GM12878 (cell line): Measurements from ENCODE around the gene CPEB3. TPM values are rescaled to one million over a fixed set of nuclear protein-coding genes. Genes with fewer than 3 reads are reported as not detected.

Experiments used
- ATAC-seq: fragments of 200-7000 bp; cut with Tn5 transposase; 3 replicates; pipeline ENCODE4 v1.9.1; 2020; ENCODE audit warnings: mild to moderate bottlenecking, moderate library complexity
- BruUV-seq: library from RNA; stranded (reverse); fragments of 400-500 nt; replicated peaks from 2 replicates; lab custom pipeline; 2021; lab: Mats Ljungman, UMichigan
- CTCF ChIA-PET: fragments of 300-600 bp; sonication (Branson Sonifier 250); formaldehyde crosslinking; extraction: SDS; loops from one replicate; lab custom pipeline; 2021; ENCODE audit warnings: inconsistent platforms; lab: Yijun Ruan, JAX
- POLR2A ChIA-PET: fragments of 350-600 bp; formaldehyde crosslinking; extraction: SDS; loops from one replicate; lab custom pipeline; 2021; ENCODE audit warnings: inconsistent platforms; lab: Charles Lee
- RAD21 ChIA-PET: fragments of 300-600 bp; sonication (Branson Sonifier 250); formaldehyde crosslinking; loops from one replicate; lab custom pipeline; 2023; ENCODE audit warnings: antibody characterized with exemption; ENCODE audit not compliant: unreplicated experiment; lab: Charles Lee
- SMC1A ChIA-PET: fragments of 300-600 bp; sonication (Branson Sonifier 250); formaldehyde crosslinking; loops from one replicate; lab custom pipeline; 2023; ENCODE audit not compliant: unreplicated experiment, uncharacterized antibody; lab: Charles Lee
- DNase-seq: peaks from one replicate; pipeline ENCODE4 v3.0.0-alpha.2; 2011; ENCODE audit warnings: low read depth, low spot score
- FAIRE-seq: peaks from 3 replicates; lab custom pipeline; 2011; peaks lifted over from hg19 to GRCh38; lab: Jason Lieb, UNC
- H2AFZ ChIP-seq: 2 replicates; pipeline ENCODE4 v1.6.0; 2011; ENCODE audit warnings: low read depth, low read length, control low read depth; ENCODE audit not compliant: control insufficient read depth
- H3K27ac ChIP-seq: 2 replicates; pipeline ENCODE4 v1.5.1; 2011; ENCODE audit warnings: control low read depth; ENCODE audit not compliant: control insufficient read depth, insufficient read depth
- H3K27me3 ChIP-seq, 2 experiments: replicated peaks in 1 of 2; 2 replicates each; pipeline versions ENCODE4 v1.6.0 to v1.6.1; 2011; ENCODE audit warnings: low read length in 1 of 2; ENCODE audit not compliant: control insufficient read depth in 2 of 2, insufficient read depth in 2 of 2
- H3K36me3 ChIP-seq, 2 experiments: 2 replicates each; pipeline ENCODE4 v1.5.1; 2011; ENCODE audit warnings: low read length in 1 of 2; ENCODE audit not compliant: control insufficient read depth in 2 of 2, insufficient read depth in 2 of 2
- H3K4me1 ChIP-seq: 2 replicates; pipeline ENCODE4 v1.6.1; 2011; ENCODE audit warnings: mild to moderate bottlenecking, low read length, moderate library complexity, mixed read lengths; ENCODE audit not compliant: control insufficient read depth, insufficient read depth
- H3K4me2 ChIP-seq: 2 replicates; pipeline ENCODE4 v1.6.0; 2011; ENCODE audit warnings: control low read depth; ENCODE audit not compliant: control insufficient read depth, insufficient read depth
- H3K4me3 ChIP-seq: fragments of 200-600 bp; sonication (generic); 2 replicates; pipeline ENCODE4 v1.5.1; 2016
- H3K79me2 ChIP-seq: 2 replicates; pipeline ENCODE4 v1.6.0; 2011; ENCODE audit warnings: low read length; ENCODE audit not compliant: control insufficient read depth, insufficient read depth
- H3K9ac ChIP-seq: 2 replicates; pipeline ENCODE4 v1.8.0; 2011; ENCODE audit warnings: low read length, control low read depth, mixed read lengths; ENCODE audit not compliant: control insufficient read depth, insufficient read depth
- H3K9me3 ChIP-seq: replicated peaks from 3 replicates; pipeline ENCODE4 v1.5.1; 2011; ENCODE audit warnings: mild to moderate bottlenecking, low read length; ENCODE audit not compliant: control insufficient read depth, insufficient read depth
- H4K20me1 ChIP-seq: 2 replicates; pipeline ENCODE4 v1.6.0; 2011; ENCODE audit not compliant: control insufficient read depth, insufficient read depth
- ATF7 ChIP-seq: fragments of 450-650 bp; IDR thresholded peaks from 2 replicates; pipeline ENCODE4 v1.6.1; 2016; ENCODE audit warnings: low read depth, mild to moderate bottlenecking
- CHD1 ChIP-seq: IDR thresholded peaks from 2 replicates; pipeline ENCODE4 v1.6.1; 2012; ENCODE audit warnings: low read depth, low read length, improper control_type of control experiment
- EP300 ChIP-seq, 2 experiments: fragments of 150-350 bp in 1 of 2; IDR thresholded peaks; 2 replicates each; pipeline ENCODE4 v1.6.1; 2011 to 2012; ENCODE audit warnings: low read depth in 2 of 2, low read length in 2 of 2, borderline replicate concordance in 1 of 2, improper control_type of control experiment in 1 of 2, inconsistent platforms in 1 of 2; ENCODE audit not compliant: control insufficient read depth in 1 of 2
- ESRRA ChIP-seq: IDR thresholded peaks from 2 replicates; pipeline ENCODE4 v1.6.1; 2012; ENCODE audit warnings: mild to moderate bottlenecking, low read length, improper control_type of control experiment
- HCFC1 ChIP-seq: fragments of 150-350 bp; IDR thresholded peaks from 2 replicates; pipeline ENCODE4 v1.6.1; 2014; ENCODE audit warnings: low read length
- IRF4 ChIP-seq: IDR thresholded peaks from 2 replicates; pipeline ENCODE4 v1.6.1; 2011; ENCODE audit warnings: low read depth, low read length
- MTA3 ChIP-seq: IDR thresholded peaks from 2 replicates; pipeline ENCODE4 v1.6.1; 2012; ENCODE audit warnings: low read length, inconsistent platforms, borderline replicate concordance
- POU2F2 ChIP-seq: IDR thresholded peaks from 3 replicates; pipeline ENCODE4 v1.6.1; 2011; ENCODE audit warnings: low read depth, mild to moderate bottlenecking, low read length, borderline replicate concordance
- RAD51 ChIP-seq: fragments of 450-650 bp; IDR thresholded peaks from 2 replicates; pipeline ENCODE4 v1.6.1; 2016; ENCODE audit warnings: moderate library complexity, mild to moderate bottlenecking, inconsistent platforms
- SMARCA5 ChIP-seq: fragments of 450-650 bp; IDR thresholded peaks from 2 replicates; pipeline ENCODE4 v1.6.1; 2017; ENCODE audit warnings: mild to moderate bottlenecking
- SREBF2 ChIP-seq: IDR thresholded peaks from 2 replicates; pipeline ENCODE4 v1.6.1; 2012; ENCODE audit warnings: mild to moderate bottlenecking, low read length
- SRF ChIP-seq, 2 experiments: IDR thresholded peaks; 2 replicates each; pipeline ENCODE4 v1.6.1; 2011; ENCODE audit warnings: low read depth in 2 of 2, low read length in 2 of 2, mild to moderate bottlenecking in 1 of 2, moderate library complexity in 1 of 2
- TARDBP ChIP-seq: IDR thresholded peaks from 2 replicates; pipeline ENCODE4 v1.6.1; 2016; ENCODE audit warnings: borderline replicate concordance
- ZNF207 ChIP-seq: fragments of 450-650 bp; IDR thresholded peaks from 2 replicates; pipeline ENCODE4 v1.6.1; 2014; ENCODE audit warnings: antibody characterized with exemption, mild to moderate bottlenecking, borderline replicate concordance
- ZNF384 ChIP-seq: IDR thresholded peaks from 2 replicates; pipeline ENCODE4 v1.6.1; 2012; ENCODE audit warnings: low read depth, mild to moderate bottlenecking, low read length, improper control_type of control experiment, borderline replicate concordance
- WGBS: methylation state at CpG from one replicate; pipeline ENCODE4 v1.1.6; 2016; ENCODE audit warnings: low lambda C conversion rate; ENCODE audit not compliant: insufficient replicate concordance, insufficient coverage; ENCODE audit errors: missing lambda C conversion rate; 5-methylcytosine and 5-hydroxymethylcytosine counted together
- in situ Hi-C: fragments of 300-500 bp; cut with MboI; formaldehyde crosslinking; loops from 9 replicates; pipeline ENCODE4 v1.14.3; 2018; ENCODE audit warnings: mixed read lengths
- intact Hi-C: fragments of 100-400 bp; cut with micrococcal nuclease; formaldehyde crosslinking; loops from one replicate; pipeline ENCODE4 v1.14.2; 2022; ENCODE audit not compliant: unreplicated experiment
- polyA plus RNA-seq, 11 experiments: library from polyadenylated mRNA; depleted of rRNA in 4 of 11; unstranded in 6 of 11; stranded (reverse) in 5 of 11; fragments of >200 nt; fragmentation: Nextera tagmentation in 4 of 11; fragmentation: Illumina TruSeq in 1 of 11; extraction: Ambion mirVana in 4 of 11; extraction: Trizol in 1 of 11; gene quantifications; 1 replicate in 1 of 11; 2 replicates in 10 of 11; pipeline versions ENCODE4 v1.2.1 to v1.2.3, GENCODE V29; 2011 to 2016; ENCODE audit warnings: inconsistent platforms in 2 of 11, missing spikeins in 2 of 11, low read depth in 1 of 11
- total RNA-seq, 4 experiments: library from RNA; depleted of rRNA in 3 of 4; stranded (reverse); fragments of >200 nt in 3 of 4; fragmentation: Illumina TruSeq in 1 of 4; extraction: Trizol in 1 of 4; gene quantifications; 2 replicates each; pipeline versions ENCODE4 v1.2.1 to v1.2.3, GENCODE V29; 2013 to 2021
- TF ChIP-seq, protein P1 (sequence below): fragments of 450-650 bp; formaldehyde crosslinking; IDR thresholded peaks from 2 replicates; pipeline ENCODE4 v1.5.0; 2022; ENCODE audit warnings: mild to moderate bottlenecking, missing genetic modification characterization
- TF ChIP-seq, protein P2 (sequence below): fragments of 450-650 bp; IDR thresholded peaks from 2 replicates; pipeline ENCODE4 v1.6.1; 2017; ENCODE audit warnings: borderline replicate concordance

CPEB3 gene
- total and polyA plus RNA-seq, 10 of the 15 experiments (the other 5 are each of a cell fraction or from before 2014, with no cell fraction given), result 0.50 to 2.3 (median 1.2) TPM

DNA sequence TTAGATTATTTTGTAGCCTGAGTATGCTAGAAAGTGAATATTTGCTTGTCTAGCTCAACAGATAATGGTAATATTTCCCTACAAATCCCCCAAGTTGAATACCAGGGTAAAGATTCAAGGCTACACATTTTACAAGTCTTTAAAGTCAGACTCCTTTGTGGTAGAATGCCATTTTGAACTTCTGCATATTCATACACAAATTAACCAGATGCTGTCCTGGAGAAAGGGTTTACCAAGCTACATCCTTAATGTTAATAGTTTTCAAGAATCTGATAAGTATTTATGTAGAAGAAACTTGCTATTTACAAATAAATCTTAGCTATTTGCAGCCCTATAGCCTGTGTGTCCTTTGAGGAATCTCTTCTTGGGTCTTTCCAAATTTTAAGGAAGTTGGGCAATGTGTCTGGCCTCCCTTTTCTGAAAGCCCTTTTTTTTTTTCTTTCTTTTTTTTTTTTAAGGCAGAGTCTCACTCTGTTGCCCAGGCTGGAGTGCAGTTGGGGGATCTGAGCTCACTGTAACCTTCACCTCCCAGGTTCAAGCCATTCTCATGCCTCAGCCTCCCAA is 82.6 kb downstream of the CPEB3 start:
- ChIA-PET RAD21 (interaction anchor here (0.6 to 1.2 kb wide), 2 partner anchors 107 to 120 kb away, joined by 3 to 6 read pairs; no protein-coding TSS in a partner anchor), CTCF (interaction anchor here (0.6 to 3.9 kb wide), 8 partner anchors 11 to 1242 kb away, joined by 3 to 26 read pairs (median 4); partner anchors contain the start of genes CPEB3 and MARCHF5)
- no peak overlapping the region for H3K4me2 ChIP-seq

DNA sequence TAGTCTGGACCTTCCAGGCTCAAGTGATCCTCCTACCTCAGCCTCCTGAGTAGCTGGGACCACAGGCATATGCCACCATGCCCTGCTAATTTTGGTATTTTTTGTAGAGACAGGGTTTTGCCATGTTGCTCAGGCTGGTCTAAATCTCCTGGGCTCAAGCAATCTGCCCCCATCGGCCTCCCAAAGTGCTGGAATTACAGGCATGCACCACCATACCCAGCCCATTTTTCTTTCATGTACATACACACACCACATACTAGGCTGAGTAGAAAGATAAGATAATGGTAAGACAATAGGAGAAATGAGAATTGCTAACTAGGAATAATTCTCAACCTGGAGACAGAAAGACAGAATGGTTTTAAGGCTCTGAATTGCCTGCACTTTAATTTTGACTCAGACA is 83.8 kb downstream of the CPEB3 start:
- TF ChIP-seq CHD1 (no peak), EP300 (IDR thresholded peaks at IDR 0.05; ENCODE audit: borderline replicate concordance in 1 of 2, control insufficient read depth in 1 of 2, low read depth in 2 of 2, low read length in 2 of 2) (no peak), POU2F2 (no peak), SRF (IDR thresholded peaks at IDR 0.05; ENCODE audit: low read depth in 2 of 2, low read length in 2 of 2) (no peak), HCFC1 (no peak), ZNF207 (no peak), IRF4 (no peak)
- TF ChIP-seq, protein P1, sequence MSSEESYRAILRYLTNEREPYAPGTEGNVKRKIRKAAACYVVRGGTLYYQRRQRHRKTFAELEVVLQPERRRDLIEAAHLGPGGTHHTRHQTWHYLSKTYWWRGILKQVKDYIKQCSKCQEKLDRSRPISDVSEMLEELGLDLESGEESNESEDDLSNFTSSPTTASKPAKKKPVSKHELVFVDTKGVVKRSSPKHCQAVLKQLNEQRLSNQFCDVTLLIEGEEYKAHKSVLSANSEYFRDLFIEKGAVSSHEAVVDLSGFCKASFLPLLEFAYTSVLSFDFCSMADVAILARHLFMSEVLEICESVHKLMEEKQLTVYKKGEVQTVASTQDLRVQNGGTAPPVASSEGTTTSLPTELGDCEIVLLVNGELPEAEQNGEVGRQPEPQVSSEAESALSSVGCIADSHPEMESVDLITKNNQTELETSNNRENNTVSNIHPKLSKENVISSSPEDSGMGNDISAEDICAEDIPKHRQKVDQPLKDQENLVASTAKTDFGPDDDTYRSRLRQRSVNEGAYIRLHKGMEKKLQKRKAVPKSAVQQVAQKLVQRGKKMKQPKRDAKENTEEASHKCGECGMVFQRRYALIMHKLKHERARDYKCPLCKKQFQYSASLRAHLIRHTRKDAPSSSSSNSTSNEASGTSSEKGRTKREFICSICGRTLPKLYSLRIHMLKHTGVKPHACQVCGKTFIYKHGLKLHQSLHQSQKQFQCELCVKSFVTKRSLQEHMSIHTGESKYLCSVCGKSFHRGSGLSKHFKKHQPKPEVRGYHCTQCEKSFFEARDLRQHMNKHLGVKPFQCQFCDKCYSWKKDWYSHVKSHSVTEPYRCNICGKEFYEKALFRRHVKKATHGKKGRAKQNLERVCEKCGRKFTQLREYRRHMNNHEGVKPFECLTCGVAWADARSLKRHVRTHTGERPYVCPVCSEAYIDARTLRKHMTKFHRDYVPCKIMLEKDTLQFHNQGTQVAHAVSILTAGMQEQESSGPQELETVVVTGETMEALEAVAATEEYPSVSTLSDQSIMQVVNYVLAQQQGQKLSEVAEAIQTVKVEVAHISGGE (CRISPR knock-in tag), result no peak
- TF ChIP-seq, protein P2, sequence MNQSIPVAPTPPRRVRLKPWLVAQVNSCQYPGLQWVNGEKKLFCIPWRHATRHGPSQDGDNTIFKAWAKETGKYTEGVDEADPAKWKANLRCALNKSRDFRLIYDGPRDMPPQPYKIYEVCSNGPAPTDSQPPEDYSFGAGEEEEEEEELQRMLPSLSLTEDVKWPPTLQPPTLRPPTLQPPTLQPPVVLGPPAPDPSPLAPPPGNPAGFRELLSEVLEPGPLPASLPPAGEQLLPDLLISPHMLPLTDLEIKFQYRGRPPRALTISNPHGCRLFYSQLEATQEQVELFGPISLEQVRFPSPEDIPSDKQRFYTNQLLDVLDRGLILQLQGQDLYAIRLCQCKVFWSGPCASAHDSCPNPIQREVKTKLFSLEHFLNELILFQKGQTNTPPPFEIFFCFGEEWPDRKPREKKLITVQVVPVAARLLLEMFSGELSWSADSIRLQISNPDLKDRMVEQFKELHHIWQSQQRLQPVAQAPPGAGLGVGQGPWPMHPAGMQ, result no peak
- FAIRE-seq (no peak), ATAC-seq (no peak), DNase-seq (no peak)
- Histone ChIP-seq H3K36me3 (no peaks in the 10 kb centered on the region; a peak in 1 of 4 replicates), H3K9me3 (no peaks in the 10 kb centered on the region), H3K27me3 (no peaks in the 10 kb centered on the region), H3K4me1 (peaks cover 17% of the 10 kb centered on the region), H3K4me2 (no peak overlapping the region), H2AFZ (no peak overlapping the region), H3K79me2 (no peaks in the 10 kb centered on the region), H4K20me1 (no peaks in the 10 kb centered on the region), H3K4me3 (no peak overlapping the region), H3K9ac (no peak overlapping the region), H3K27ac (no peak overlapping the region)
- ChIA-PET SMC1A (no interaction called here), RAD21 (no interaction called here), CTCF (no interaction called here), POLR2A (no interaction called here)
- BruUV-seq, result no TSS peak
- 88% methylated on average over 1 of the region's 1 CpG for WGBS
- intact Hi-C loops (no loop called here), in situ Hi-C loops (no loop called here)

More for the DNA sequence above, 82.6 kb downstream of the CPEB3 start:
- H4K20me1 ChIP-seq, result no peaks in the 10 kb centered on the region
- no peak overlapping the region for H3K9ac ChIP-seq
- TF ChIP-seq RAD51 (no peak), ATF7 (no peak), SREBF2 (no peak), MTA3 (no peak), TARDBP (no peak), SMARCA5 (no peak), ZNF384 (no peak), ESRRA (no peak)
- no peaks in the 10 kb centered on the region for H3K9me3 ChIP-seq
- H3K27ac ChIP-seq, result no peak overlapping the region
- FAIRE-seq (no peak), ATAC-seq (no peak), DNase-seq (no peak)
- in situ Hi-C loops (no loop called here), intact Hi-C loops (no loop called here)
- no peaks in the 10 kb centered on the region; a peak in 1 of 4 replicates for H3K36me3 ChIP-seq
- H3K79me2 ChIP-seq, result no peaks in the 10 kb centered on the region
- H3K4me1 ChIP-seq, result peaks cover 19% of the 10 kb centered on the region
- POLR2A ChIA-PET, result interaction anchor here (0.5 to 0.7 kb wide), 3 partner anchors 14 to 127 kb away, joined by 3 read pairs; no protein-coding TSS in a partner anchor
- H2AFZ ChIP-seq, result no peak overlapping the region
- H3K27me3 ChIP-seq, result no peaks in the 10 kb centered on the region
- BruUV-seq, result no TSS peak
- SMC1A ChIA-PET, result interaction anchor here (0.7 to 2.2 kb wide), 13 partner anchors 9 to 386 kb away, joined by 3 to 11 read pairs (median 3); partner anchors contain the start of genes CPEB3 and MARCHF5
- no peak overlapping the region for H3K4me3 ChIP-seq
